HG03342 (cell line): ENCODE measurements around the gene COL16A1.

Experiments used
- ATAC-seq: cut with Tn5 transposase; IDR thresholded peaks from one replicate; pipeline ENCODE4 v1.9.1; 2021; ENCODE audit warnings: mild to moderate bottlenecking, moderate library complexity; ENCODE audit not compliant: unreplicated experiment

The COL16A1 gene

GRCh38 chr1:31689854-31690253, 14.0 kb downstream of the COL16A1 start:
- ATAC-seq = no peak

- ATAC-seq = no peak
These were observed 14.4 kb downstream of the COL16A1 start for GRCh38 chr1:31689379-31689778.

GRCh38 chr1:31688233-31688918, 15.4 kb downstream of the COL16A1 start:
- ATAC-seq = no peak

GRCh38 chr1:31687601-31688000, 16.2 kb downstream of the COL16A1 start:
- ATAC-seq = no peak

- ATAC-seq = no peak
These were observed 18.0 kb downstream of the COL16A1 start for GRCh38 chr1:31685795-31686194.

GRCh38 chr1:31683997-31684396, 19.8 kb downstream of the COL16A1 start:
- no peak for ATAC-seq

- ATAC-seq = no peak
These were observed 22.4 kb downstream of the COL16A1 start for GRCh38 chr1:31681415-31681814.

- ATAC-seq = no peak
These were observed 24.1 kb downstream of the COL16A1 start for GRCh38 chr1:31679676-31680230.

GRCh38 chr1:31679091-31679490, 24.7 kb downstream of the COL16A1 start:
- no peak for ATAC-seq

- no peak for ATAC-seq
These were observed 25.1 kb downstream of the COL16A1 start for GRCh38 chr1:31678681-31679080.

GRCh38 chr1:31677949-31678348, 25.9 kb downstream of the COL16A1 start:
- no peak for ATAC-seq

- no peak for ATAC-seq
These were observed 26.4 kb downstream of the COL16A1 start for GRCh38 chr1:31677401-31677800.

- ATAC-seq = no peak
These were observed 28.1 kb downstream of the COL16A1 start for GRCh38 chr1:31675756-31676155.

- no peak for ATAC-seq
These were observed 28.7 kb downstream of the COL16A1 start for GRCh38 chr1:31675161-31675560.

- ATAC-seq = no peak
These were observed 29.2 kb downstream of the COL16A1 start for GRCh38 chr1:31674626-31675025.

GRCh38 chr1:31673433-31673832, 30.4 kb downstream of the COL16A1 start:
- no peak for ATAC-seq

GRCh38 chr1:31672986-31673385, 30.8 kb downstream of the COL16A1 start:
- ATAC-seq = no peak

GRCh38 chr1:31671561-31672201, 32.1 kb downstream of the COL16A1 start:
- ATAC-seq = no peak

GRCh38 chr1:31671147-31671546, 32.7 kb downstream of the COL16A1 start:
- ATAC-seq = no peak

GRCh38 chr1:31670593-31670964, 33.2 kb downstream of the COL16A1 start:
- ATAC-seq = no peak

GRCh38 chr1:31669786-31670592, 33.8 kb downstream of the COL16A1 start:
- ATAC-seq = no peak

GRCh38 chr1:31669433-31669785, 34.4 kb downstream of the COL16A1 start:
- ATAC-seq = no peak
